HG03045 (cell line): ENCODE results near the gene SLC35F3.
A peak's percentile ranks its signal among the peaks of the same experiment; 100 is the strongest.

Experiments used
- ATAC-seq: cut with Tn5 transposase; IDR thresholded peaks from one replicate; pipeline ENCODE4 v1.9.1; 2021; ENCODE audit warnings: mild to moderate bottlenecking, moderate library complexity; ENCODE audit not compliant: unreplicated experiment

SLC35F3 gene

DNA sequence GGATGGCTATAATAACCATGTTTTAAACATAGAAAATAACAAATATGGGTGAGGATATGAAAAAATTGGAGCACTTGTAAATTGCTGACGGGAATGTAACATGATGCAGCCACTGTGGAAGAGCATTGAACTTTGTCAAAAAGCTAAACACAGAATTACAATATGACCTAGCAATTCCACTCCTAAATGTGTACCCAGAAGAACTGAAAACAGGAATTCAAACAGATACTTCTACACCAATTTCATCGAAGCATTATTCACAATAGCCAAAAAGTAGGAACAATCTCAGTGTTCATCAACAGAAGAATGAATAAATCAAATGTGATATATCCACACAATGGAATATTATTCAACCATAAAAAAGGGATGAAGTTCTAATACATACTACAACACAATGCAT is 436.1 kb downstream of the SLC35F3 start:
- ATAC-seq: no peak

GRCh38 chr1:234342774-234343173 is 438.3 kb downstream of the SLC35F3 start:
- ATAC-seq: no peak

GRCh38 chr1:234345237-234345636 is 440.8 kb downstream of the SLC35F3 start:
- ATAC-seq: no peak

DNA sequence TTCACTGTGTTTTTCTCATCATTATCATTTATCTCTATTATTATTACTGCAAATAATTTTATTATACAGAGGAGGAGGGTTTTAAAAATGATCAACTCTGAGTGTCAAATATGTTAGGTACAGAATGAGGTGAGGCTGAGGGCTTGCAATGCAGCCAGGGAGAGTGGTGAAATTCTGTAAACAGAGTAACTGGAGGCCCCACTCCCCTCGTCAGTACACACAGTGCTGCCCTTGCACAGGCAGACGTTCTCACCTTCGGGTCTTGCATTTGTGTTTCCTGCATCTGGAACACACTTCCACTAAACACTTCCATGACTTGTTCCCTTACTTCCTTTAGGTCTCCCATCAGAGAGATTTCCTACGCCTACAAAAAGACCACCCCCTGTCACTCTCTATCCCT is 444.5 kb downstream of the SLC35F3 start:
- no peak for ATAC-seq

DNA sequence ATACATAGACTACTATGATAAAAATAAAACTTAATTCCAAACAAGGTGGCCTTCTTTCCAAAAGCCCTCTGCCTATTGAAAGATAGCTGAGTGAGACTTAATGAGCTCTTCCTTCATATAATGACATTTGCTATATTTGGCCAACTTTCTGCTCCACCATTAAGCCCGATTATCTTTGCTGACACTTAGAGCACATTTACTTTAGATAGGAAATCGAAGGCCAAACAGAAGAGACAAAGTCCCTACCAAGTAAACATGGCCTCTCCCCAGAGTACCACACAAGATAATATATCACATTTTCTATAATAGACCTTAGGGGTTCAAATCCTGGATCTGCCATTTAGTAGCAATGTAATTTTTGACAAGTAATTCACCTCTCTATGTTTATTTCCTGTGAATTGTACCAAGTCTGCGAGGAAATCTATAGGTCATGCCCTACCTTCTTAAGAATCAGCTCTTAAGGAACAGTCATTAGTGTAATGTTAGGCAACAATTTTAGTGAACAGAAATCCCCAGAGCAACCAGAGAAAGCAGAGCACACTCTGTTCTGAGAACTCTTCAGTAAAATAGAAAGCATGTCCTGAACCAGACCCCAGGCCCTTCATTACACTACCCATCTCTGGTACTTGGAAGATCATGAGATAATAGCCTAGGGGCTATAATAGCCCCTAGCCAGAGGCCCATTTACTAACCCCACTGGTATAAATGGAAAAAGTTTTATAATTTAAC is 451.5 kb downstream of the SLC35F3 start:
- no peak for ATAC-seq

DNA sequence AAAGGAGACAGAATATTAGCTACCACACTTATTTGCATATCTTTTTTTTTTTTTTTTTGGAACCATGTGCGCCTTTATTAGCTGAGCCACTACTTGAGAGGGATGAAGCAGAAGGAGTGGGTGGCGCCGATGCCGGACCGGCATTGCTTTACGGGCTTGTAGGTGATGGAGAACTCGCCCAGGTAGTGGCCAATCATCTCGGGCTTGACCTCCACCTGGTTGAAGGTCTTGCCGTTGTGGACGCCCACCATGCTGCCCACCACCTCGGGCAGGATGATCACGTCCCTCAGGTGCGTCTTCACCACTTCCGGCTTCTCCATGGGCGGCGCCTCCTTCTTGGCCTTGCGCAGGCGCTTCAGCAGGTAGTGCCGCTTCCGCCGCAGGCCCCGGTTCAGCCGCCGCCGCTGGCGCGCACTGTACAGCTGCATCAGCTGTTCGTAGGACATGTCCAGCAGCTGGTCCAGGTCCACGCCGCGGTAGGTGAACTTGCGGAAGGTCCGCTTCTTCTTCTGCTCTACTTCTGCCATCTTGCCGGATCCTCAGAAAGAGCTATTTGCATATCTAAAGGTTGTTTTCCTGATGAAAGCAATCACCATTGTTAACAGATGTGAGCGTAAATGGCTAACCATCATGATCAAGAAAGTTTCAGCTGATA is 452.3 kb downstream of the SLC35F3 start:
- ATAC-seq: peak; percentile 68

- ATAC-seq: no peak
Measured at GRCh38 chr1:234357831-234358230, 453.4 kb downstream of the SLC35F3 start.

DNA sequence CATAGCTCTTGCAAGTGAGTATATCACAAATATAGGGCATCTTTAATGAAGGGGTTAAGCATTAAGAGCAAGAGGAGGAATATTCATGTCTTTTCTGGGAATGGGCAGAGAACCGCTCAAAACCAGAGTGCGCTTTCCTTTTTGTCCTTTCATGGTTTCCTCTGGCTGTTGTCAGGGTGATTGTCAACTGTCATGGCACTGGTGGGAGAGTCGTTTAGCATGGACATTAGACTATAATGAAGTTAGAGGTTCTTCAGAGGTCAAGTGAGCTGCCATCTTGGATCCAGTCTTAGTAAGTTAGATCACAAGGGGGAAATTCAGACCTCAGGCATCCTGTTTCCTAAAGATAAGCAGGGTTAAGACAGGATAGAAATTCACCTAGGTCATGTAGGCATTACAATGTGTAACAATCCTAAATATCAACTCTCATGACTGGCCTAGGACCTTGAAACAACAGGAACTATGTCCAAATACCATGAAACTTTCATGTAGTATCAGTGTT is 456.7 kb downstream of the SLC35F3 start:
- ATAC-seq: no peak

DNA sequence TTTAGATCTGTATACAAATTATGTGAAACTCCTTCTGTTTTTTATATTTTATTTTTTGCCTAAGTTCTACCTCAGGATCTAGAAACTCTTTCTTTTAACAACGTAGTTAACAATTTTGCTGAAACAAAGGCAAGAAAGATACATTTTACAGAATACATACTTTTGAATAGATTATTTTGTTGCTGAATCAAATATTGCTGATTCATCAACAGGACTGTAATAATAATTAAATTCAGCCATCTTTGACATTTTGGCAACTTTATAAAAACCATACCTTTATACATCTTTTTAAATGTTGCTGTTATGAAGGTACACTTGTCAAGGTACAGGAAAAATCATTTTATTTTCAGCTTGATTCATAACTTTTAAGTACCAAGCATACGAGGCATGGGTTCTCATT is 458.1 kb downstream of the SLC35F3 start:
- ATAC-seq: no peak

DNA sequence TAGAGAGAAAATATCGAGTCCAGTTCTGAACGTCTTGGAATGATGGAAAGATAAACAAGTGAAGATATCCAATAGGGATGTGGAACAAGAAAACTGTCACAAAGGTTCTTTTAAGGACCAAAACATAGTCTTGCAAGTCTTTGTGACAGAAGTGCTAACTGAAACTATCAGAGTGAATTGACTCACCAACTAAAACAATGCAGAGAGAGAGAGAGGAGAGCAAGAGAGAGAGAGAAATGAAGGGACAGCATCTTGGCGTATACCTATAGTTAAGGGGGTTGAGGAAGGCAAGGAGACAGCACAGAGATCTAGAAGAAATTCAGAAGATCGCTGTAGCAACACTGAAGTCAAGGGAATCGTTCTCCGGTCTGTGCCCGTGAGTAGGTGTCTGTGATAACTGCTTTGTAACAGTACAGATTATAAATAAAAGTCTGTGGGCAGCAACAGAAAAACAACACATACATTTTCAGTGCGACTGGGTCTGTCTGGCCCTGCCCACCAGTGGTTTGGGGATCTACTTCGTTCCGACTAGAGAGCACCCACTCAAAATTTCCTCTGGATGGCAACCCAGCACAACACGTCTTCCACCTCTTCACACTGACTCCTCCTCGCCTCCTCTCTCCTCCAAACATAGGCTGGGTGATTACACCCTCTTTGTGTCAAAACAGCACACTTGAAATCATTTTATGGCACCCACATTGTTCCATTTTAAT is 464.0 kb downstream of the SLC35F3 start:
- ATAC-seq: no peak

- no peak for ATAC-seq
Measured at GRCh38 chr1:234369033-234369430, 464.6 kb downstream of the SLC35F3 start.

- no peak for ATAC-seq
Measured at GRCh38 chr1:234369784-234370183, 465.3 kb downstream of the SLC35F3 start.

- no peak for ATAC-seq
Measured at GRCh38 chr1:234371414-234371813, 466.9 kb downstream of the SLC35F3 start.

DNA sequence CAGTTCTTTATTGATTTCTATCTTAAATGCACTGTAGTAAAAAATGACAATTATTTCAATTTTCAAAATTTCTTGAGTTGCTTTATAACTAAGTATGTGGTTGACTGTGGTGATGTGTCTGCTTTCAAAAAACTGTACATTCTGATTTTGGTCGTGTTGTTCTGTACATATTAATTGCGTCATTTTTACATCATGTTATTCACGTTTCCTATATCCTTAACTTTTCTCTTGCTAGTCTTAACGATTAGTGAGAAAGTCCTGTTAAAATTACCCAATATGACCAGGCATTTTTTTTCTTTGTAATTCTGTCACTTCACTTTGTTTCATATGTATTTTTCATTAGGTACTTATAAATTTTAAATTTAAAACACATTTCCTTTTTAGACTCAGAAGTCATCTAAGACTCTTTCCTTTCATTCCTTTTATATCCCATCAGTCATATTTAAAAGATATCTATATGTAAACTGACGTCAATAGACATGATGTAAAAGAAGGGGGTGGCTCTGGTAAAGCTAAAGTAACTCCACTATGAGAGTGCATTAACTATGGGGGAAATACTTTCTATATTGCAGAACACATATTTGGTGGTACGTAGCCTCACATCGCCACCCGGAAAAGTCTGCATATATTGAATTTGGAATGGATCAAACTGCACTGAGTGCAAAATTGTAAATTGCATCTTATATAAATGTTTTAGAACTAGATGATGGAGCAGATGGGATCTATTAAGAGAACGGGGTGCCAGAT is 467.7 kb downstream of the SLC35F3 start:
- no peak for ATAC-seq

DNA sequence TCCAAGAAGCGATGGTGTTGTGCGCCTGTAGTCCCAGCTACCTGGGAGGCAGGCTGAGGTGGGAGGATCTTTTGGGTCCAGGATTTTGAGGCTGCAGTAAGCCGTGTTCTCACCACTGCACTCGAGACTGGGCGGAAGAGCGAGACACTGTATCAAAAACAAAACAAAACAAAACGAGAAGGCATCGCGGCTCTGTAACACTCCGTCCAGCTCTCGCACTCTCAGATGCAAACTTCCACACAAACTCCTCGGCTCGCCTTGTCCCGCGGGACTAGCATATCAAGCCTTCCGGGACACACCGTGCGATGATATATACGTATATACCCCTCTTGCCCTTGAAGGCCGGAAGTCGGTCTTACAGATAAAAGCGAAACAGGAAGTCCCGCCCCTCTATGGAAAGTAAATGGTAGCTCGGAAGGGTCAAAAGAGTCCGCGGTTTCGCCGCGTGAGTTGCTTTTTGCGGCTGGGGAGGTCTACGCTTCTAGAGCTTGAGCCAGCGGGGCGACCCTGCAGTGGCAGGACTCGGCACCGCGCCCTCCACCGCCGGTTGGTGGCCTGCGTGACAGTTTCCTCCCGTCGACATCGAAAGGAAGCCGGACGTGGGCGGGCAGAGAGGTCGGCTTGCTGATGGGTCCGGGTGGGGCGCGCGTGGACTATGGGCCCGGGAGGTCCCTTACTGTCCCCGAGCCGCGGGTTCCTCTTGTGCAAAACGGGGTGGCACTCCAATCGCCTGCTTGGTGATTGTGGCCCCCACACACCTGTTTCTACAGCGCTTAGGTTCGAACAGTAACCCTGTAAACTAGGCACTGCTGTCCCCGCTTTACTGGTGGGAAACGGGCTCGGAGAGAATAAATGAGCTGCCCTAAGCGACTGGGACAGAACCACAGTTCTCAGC is 468.8 kb downstream of the SLC35F3 start, which contains the start of gene COA6:
Gene COA6, plus strand, starts transcription at position 393 of the 895 bp plus-strand sequence. Its CDS starts 11 bp downstream, at position 404.
- peak; percentile 95 for ATAC-seq

DNA sequence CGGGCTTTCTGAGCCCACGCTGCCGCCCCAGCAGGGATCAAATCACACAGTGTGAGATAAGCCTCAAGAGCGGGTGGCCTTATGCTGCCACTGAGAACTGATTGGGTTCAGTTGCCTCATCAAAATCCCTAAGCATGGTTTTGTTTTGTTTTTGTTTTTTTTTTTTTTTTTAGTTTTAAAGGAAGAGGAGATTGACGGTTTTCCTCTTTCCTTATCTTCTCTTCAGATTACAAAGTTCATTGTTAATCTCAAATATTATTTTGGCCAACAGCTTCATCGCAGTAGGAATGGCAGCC is 469.4 kb downstream of the SLC35F3 start:
- peak; percentile 26 for ATAC-seq
